ENCODE measurements around the gene TTLL5. TPM values are rescaled to one million over a fixed set of nuclear protein-coding genes. Genes with fewer than 3 reads are reported as not detected.
A peak's percentile ranks its signal among the peaks of the same experiment; 100 is the strongest.

The TTLL5 gene
- total and polyA plus RNA-seq, 9 of the 15 experiments (the other 6 are each of a cell fraction or from before 2014, with no cell fraction given), result 4.1 to 18.9 (median 12.6) TPM

DNA sequence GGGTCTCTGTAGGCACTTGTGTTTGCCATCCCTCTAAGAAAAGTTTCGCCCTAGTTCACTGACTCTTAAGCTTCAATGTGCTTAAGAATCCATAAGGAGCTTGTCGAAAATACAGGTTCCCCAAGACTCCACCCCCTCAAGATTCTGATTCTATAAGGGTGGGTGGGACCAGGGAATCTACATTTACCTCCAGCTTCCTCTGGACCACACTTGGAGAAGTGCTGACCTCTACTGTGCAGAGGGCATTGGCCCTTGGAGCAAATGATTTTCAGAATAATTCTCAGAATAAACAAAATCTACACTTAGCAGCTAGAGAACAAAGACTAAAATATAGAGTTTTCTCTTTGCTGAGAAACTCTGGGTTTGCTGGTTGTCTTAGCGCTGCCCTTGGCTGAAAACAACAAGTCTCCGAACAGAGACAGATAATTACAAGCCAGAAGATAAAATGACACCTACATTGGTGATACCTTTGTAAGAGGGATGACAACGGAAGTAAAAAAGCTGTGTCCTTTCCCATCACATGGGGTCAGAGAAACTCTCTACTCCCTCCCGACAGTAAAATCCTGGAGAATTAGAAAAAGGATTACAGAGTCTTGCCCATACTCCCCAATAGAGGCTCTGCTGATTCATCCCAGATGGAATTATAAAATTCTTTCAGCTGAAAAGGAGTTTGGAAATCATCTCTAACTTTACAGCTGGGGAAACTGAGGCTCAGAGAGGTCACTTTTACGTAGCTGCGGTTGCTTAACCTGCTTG, 316.0 kb downstream of the TTLL5 start:
- no TSS peak for BruUV-seq (replicated peaks)
- 48% methylated on average over 8 of the region's 8 CpGs for WGBS (ENCODE audit: insufficient coverage, low coverage, missing lambda C conversion rate)
- Histone ChIP-seq H4K20me1 (replicated peaks; ENCODE audit: control insufficient read depth, insufficient read depth, low read length) (no peaks in the 10 kb centered on the region), H3K9me3 (replicated peaks; ENCODE audit: control insufficient read depth, insufficient read depth, low read depth, low read length) (no peaks in the 10 kb centered on the region), H3K4me2 (ENCODE audit: insufficient read depth, low read length) (no peak overlapping the region), H3K79me2 (ENCODE audit: control insufficient read depth, insufficient read depth, low read length) (no peaks in the 10 kb centered on the region), H3K9ac (ENCODE audit: insufficient read depth in 1 of 2, low read depth in 2 of 2, low read length in 2 of 2) (no peak overlapping the region), H3K9me1 (ENCODE audit: control insufficient read depth, insufficient read depth, low read length) (no peaks in the 10 kb centered on the region), H3K4me1 (replicated peaks in 1 of 2; ENCODE audit: control insufficient read depth in 2 of 2, insufficient read depth in 2 of 2, low read length in 2 of 2) (peaks cover 0 to 13% of the 10 kb centered on the region in 2 experiments; a peak in 3 of 5 replicates), H3K36me3 (ENCODE audit: control insufficient read depth, insufficient read depth, low read length) (no peaks in the 10 kb centered on the region), H2AFZ (ENCODE audit: low read depth, low read length) (no peak overlapping the region), H3K27ac (ENCODE audit: extremely low read depth, low read depth, low read length) (no peak overlapping the region), H3K27me3 (ENCODE audit: control insufficient read depth in 2 of 2, insufficient read depth in 2 of 2, low read length in 2 of 2) (no peaks in the 10 kb centered on the region), H3K4me3 (no peak overlapping the region)
- ATAC-seq, result no peak
- CTCF ChIA-PET (ENCODE audit: low intra/inter-chr PET ratio), result no interaction called here
- DNase-seq (ENCODE audit: extremely low read depth in 1 of 4, low spot score in 3 of 4), result peak in 1 of 4 experiments; percentile 16
- in situ Hi-C loops (cut with MboI) (loop anchor here (10.0 kb wide), 1 partner anchor 172 kb away; no protein-coding TSS in a partner anchor), intact Hi-C loops (cut with micrococcal nuclease) (loop anchor here (1.0 kb wide), 1 partner anchor 71 kb away; no protein-coding TSS in a partner anchor)
- FAIRE-seq, result no peak
- POLR2A ChIA-PET, result interaction anchor here (0.7 to 1.1 kb wide), 2 partner anchors 21 to 268 kb away, joined by 3 read pairs; no protein-coding TSS in a partner anchor
- TF ChIP-seq ESRRA (IDR thresholded peaks at IDR 0.05; ENCODE audit: borderline replicate concordance, low read depth), result no peak
- TF ChIP-seq KHSRP (IDR thresholded peaks at IDR 0.05), result no peak
- TF ChIP-seq, protein P1, sequence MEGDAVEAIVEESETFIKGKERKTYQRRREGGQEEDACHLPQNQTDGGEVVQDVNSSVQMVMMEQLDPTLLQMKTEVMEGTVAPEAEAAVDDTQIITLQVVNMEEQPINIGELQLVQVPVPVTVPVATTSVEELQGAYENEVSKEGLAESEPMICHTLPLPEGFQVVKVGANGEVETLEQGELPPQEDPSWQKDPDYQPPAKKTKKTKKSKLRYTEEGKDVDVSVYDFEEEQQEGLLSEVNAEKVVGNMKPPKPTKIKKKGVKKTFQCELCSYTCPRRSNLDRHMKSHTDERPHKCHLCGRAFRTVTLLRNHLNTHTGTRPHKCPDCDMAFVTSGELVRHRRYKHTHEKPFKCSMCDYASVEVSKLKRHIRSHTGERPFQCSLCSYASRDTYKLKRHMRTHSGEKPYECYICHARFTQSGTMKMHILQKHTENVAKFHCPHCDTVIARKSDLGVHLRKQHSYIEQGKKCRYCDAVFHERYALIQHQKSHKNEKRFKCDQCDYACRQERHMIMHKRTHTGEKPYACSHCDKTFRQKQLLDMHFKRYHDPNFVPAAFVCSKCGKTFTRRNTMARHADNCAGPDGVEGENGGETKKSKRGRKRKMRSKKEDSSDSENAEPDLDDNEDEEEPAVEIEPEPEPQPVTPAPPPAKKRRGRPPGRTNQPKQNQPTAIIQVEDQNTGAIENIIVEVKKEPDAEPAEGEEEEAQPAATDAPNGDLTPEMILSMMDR (IDR thresholded peaks at IDR 0.05 in 2 of 3, conservative IDR thresholded peaks at IDR 0.05 in 1 of 3; ENCODE audit: insufficient read depth in 2 of 3, low read depth in 1 of 3, low read length in 3 of 3), result peak in 1 of 3 experiments; percentile 36; a peak in 2 of 6 replicates
- TF ChIP-seq REST (IDR thresholded peaks at IDR 0.05; ENCODE audit: borderline replicate concordance), result peak; percentile 15; the same call in 1 of the 2 replicates
- no peak for TF ChIP-seq REST (CRISPR knock-in tag; IDR thresholded peaks at IDR 0.05; ENCODE audit: low read depth)
- TF ChIP-seq RAD21 (CRISPR knock-in tag; conservative IDR thresholded peaks at IDR 0.05 in 1 of 2, IDR thresholded peaks at IDR 0.05 in 1 of 2), result peak in 1 of 2 experiments; percentile 43; a peak in 2 of 4 replicates
- no peak for TF ChIP-seq PTTG1 (tag; IDR thresholded peaks at IDR 0.05; ENCODE audit: low read depth)
